Psoas muscle (tissue), 8 donors: Measurements from ENCODE around the gene IGFBP1. TPM values are rescaled to one million over a fixed set of nuclear protein-coding genes. Genes with fewer than 3 reads are reported as not detected.

Experiments
- ATAC-seq, 4 donors: fragments of 200-7000 bp; cut with Tn5 transposase; one replicate each; pipeline ENCODE4 v1.9.1; 2020; ENCODE audit warnings: moderate library complexity in 3 of 4, mild to moderate bottlenecking in 2 of 4
- DNase-seq, 2 donors: peaks; one replicate each; pipeline ENCODE4 v3.0.0-alpha.2; 2020
- H3K27ac ChIP-seq: fragments of 200-600 bp; one replicate; pipeline ENCODE4 v1.8.0; 2022
- H3K27me3 ChIP-seq, 3 donors: fragments of 200-600 bp in 1 of 3; one replicate each; pipeline versions ENCODE4 v1.6.1 to v1.8.0; 2013 to 2022; ENCODE audit warnings: low read length in 2 of 3, mild to moderate bottlenecking in 2 of 3, moderate library complexity in 1 of 3; ENCODE audit not compliant: insufficient read depth in 3 of 3
- H3K36me3 ChIP-seq, 2 donors: fragments of 200-600 bp in 1 of 2; one replicate each; pipeline versions ENCODE4 v1.6.1 to v1.8.0; 2013 to 2022; ENCODE audit warnings: low read depth in 1 of 2, mild to moderate bottlenecking in 1 of 2, moderate library complexity in 1 of 2; ENCODE audit not compliant: insufficient read depth in 1 of 2
- H3K4me1 ChIP-seq: fragments of 200-600 bp; one replicate; pipeline ENCODE4 v1.8.0; 2022
- H3K4me3 ChIP-seq: fragments of 200-600 bp; one replicate; pipeline ENCODE4 v1.8.0; 2022; ENCODE audit warnings: mild to moderate bottlenecking
- H3K9me3 ChIP-seq: fragments of 200-600 bp; one replicate; pipeline ENCODE4 v1.8.0; 2022
- CTCF ChIP-seq: fragments of 200-600 bp; IDR thresholded peaks from one replicate; pipeline ENCODE4 v1.8.0; 2022; ENCODE audit warnings: antibody characterized with exemption
- WGBS, 3 donors: extraction: QIAGEN DNeasy Blood & Tissue Kit; methylation state at CpG; one replicate each; pipeline versions ENCODE4 v1.1.6 to v1.1.7; 2013; 5-methylcytosine and 5-hydroxymethylcytosine counted together
- intact Hi-C, 2 donors: fragments of 100-400 bp; cut with DNase I; formaldehyde crosslinking; loops; one replicate each; pipeline versions ENCODE4 v1.11.0 to v1.14.2; 2022
- polyA plus RNA-seq, 3 donors: library from polyadenylated mRNA; stranded (reverse); fragments of 200-250 nt; gene quantifications; one replicate each; pipeline ENCODE4 v1.2.3, GENCODE V29; 2013
- total RNA-seq, 4 donors: library from RNA; stranded (reverse); fragmentation: NEBNext Ultra II Directional in 2 of 4; extraction: Animal tissue kit (Norgen Biotek cat#: 25700) in 2 of 4; gene quantifications; one replicate each; pipeline versions ENCODE4 v1.2.1 to v1.2.4, GENCODE V29; 2021 to 2023
- donor health status: healthy with polysubstance abuse.
- donor health status: DM: no; HTN: no; CAD: no; lungs with moderate emphysema.
- donor health status: Bipolar disorder and iron deficiency.
- donor health status: healthy.
- donor health status: DM: yes; HTN: yes; CAD: no.
- donor health status: DM: no; HTN: no; CAD: no.
- donor health status: DM: no; HTN: no; CAD: no.
- donor health status: DM: yes; HTN: yes; CAD: no.

IGFBP1 gene
- total and polyA plus RNA-seq, 7 donors = not detected

- TF ChIP-seq CTCF = no peak
- no peak overlapping the region for H3K4me3 ChIP-seq
- no peaks in the 10 kb centered on the region for H3K4me1 ChIP-seq
- H3K9me3 ChIP-seq = no peaks in the 10 kb centered on the region
- no peak overlapping the region for H3K27ac ChIP-seq
- ATAC-seq (no peak), DNase-seq (no peak)
- peaks cover 0 to 11% (median 6%) of the 10 kb centered on the region in 3 donors for H3K27me3 ChIP-seq
- WGBS, 3 donors = 66 to 72% (median 71%) methylated on average over 9 of the region's 9 CpGs
- H3K36me3 ChIP-seq = no peaks in the 10 kb centered on the region
- intact Hi-C loops = no loop called here
These were observed 24.6 kb upstream of the IGFBP1 start for GRCh38 chr7:45863715-45864114.

- Histone ChIP-seq H3K27ac (no peak overlapping the region), H3K27me3 (peaks cover 0 to 8% (median 6%) of the 10 kb centered on the region in 3 donors), H3K9me3 (no peaks in the 10 kb centered on the region), H3K36me3 (no peaks in the 10 kb centered on the region), H3K4me3 (no peak overlapping the region), H3K4me1 (no peaks in the 10 kb centered on the region)
- TF ChIP-seq CTCF = no peak
- DNase-seq (no peak), ATAC-seq (no peak)
- 50 to 56% (median 50%) methylated on average over 13 of the region's 13 CpGs for WGBS, 3 donors
- intact Hi-C loops = no loop called here
These were observed 22.5 kb upstream of the IGFBP1 start for GRCh38 chr7:45865594-45866410.

DNA sequence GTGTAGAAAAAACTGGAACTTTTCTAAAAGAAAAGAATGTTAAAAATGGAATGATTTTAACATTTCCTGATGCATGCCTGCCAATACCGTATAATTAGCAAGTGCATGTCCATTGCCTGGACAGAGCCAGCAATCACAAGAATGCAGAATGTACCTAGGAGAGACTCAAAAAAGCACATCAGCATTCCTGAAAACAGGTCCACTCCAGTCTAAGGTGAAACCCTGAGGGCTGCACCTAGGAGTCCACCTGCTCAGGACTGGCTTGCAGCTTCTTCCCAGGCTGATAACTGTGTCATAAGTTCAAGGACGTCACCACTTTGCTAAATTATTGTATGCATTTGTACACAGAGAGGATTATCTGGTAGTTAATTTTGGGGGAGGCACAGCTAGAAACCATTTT, 20.8 kb upstream of the IGFBP1 start:
- no peak overlapping the region for H3K27ac ChIP-seq
- no peak for TF ChIP-seq CTCF
- intact Hi-C loops = no loop called here
- no peaks in the 10 kb centered on the region for H3K4me1 ChIP-seq
- no peak for ATAC-seq
- H3K36me3 ChIP-seq = no peaks in the 10 kb centered on the region
- H3K4me3 ChIP-seq = no peak overlapping the region
- no peaks in the 10 kb centered on the region for H3K9me3 ChIP-seq
- DNase-seq = no peak
- peaks cover 0 to 8% (median 6%) of the 10 kb centered on the region in 3 donors for H3K27me3 ChIP-seq
- WGBS, 3 donors = 46 to 64% (median 57%) methylated on average over 2 of the region's 2 CpGs

DNA sequence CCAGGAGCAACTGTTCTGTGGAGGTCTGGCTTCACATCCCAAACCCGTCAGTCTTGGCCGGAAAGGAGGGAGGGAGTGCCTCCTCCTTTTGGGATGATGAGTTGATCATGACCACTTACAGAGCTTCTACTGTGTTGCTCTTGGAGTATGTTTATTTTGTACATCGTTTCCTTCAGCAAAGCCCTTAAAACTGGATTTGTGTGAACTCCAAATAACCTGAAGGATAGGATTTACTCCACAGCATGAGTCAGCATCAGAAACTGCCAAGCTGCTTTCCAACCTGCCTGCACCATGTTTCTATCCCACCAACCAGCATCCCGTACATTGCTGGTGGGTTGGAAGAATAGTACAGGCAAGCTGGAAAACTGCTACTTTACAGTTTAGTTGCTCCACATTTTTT, 18.9 kb upstream of the IGFBP1 start:
- no peak for DNase-seq
- no peak for TF ChIP-seq CTCF
- no peak for ATAC-seq
- intact Hi-C loops = no loop called here
- WGBS, 3 donors = 71 to 74% (median 72%) methylated on average over 4 of the region's 4 CpGs
- Histone ChIP-seq H3K4me1 (no peaks in the 10 kb centered on the region), H3K36me3 (no peaks in the 10 kb centered on the region), H3K27me3 (peaks cover 0 to 8% (median 0%) of the 10 kb centered on the region in 3 donors), H3K27ac (no peak overlapping the region), H3K4me3 (no peak overlapping the region), H3K9me3 (no peaks in the 10 kb centered on the region)
